ENCODE measurements around the gene CLP1. TPM values are rescaled to one million over a fixed set of nuclear protein-coding genes. Genes with fewer than 3 reads are reported as not detected.

The CLP1 gene
- total RNA-seq, 2 donors from 2014 or later, result 15.0 TPM

DNA sequence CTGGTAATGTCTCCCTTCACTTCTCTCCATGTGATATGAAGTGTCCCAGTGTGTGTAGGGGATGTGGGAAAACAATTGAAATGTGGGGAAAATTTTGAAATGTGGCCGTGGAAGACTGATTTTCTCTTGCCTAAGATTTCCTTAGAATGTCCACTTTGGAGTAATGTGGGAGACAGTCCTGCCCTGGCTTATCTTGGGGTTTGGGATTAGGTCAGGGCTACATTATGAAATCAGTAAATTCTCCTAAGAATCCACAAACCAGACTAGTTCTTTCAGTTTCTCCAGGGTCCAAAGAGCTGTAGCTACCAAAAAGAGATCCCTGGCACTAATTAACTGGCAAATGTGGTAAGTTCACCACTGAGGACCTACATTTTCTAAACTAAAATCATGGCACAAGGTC is 30.7 kb upstream of the CLP1 start:
- Histone ChIP-seq H3K27ac (no peak overlapping the region), H3K27me3 (replicated peaks; ENCODE audit: insufficient read depth) (no peaks in the 10 kb centered on the region), H3K4me1 (ENCODE audit: control insufficient read depth in 1 of 2, low read depth in 2 of 2) (no peaks in the 10 kb centered on the region), H3K36me3 (no peaks in the 10 kb centered on the region), H3K4me3 (no peak overlapping the region), H3K9me3 (no peaks in the 10 kb centered on the region)
- DNase-seq (ENCODE audit: low spot score) (no peak), ATAC-seq (ENCODE audit: insufficient number of reproducible peaks, low FRiP score, low read depth) (no peak)
- TF ChIP-seq, protein P1, sequence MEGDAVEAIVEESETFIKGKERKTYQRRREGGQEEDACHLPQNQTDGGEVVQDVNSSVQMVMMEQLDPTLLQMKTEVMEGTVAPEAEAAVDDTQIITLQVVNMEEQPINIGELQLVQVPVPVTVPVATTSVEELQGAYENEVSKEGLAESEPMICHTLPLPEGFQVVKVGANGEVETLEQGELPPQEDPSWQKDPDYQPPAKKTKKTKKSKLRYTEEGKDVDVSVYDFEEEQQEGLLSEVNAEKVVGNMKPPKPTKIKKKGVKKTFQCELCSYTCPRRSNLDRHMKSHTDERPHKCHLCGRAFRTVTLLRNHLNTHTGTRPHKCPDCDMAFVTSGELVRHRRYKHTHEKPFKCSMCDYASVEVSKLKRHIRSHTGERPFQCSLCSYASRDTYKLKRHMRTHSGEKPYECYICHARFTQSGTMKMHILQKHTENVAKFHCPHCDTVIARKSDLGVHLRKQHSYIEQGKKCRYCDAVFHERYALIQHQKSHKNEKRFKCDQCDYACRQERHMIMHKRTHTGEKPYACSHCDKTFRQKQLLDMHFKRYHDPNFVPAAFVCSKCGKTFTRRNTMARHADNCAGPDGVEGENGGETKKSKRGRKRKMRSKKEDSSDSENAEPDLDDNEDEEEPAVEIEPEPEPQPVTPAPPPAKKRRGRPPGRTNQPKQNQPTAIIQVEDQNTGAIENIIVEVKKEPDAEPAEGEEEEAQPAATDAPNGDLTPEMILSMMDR (IDR thresholded peaks at IDR 0.05), result no peak

DNA sequence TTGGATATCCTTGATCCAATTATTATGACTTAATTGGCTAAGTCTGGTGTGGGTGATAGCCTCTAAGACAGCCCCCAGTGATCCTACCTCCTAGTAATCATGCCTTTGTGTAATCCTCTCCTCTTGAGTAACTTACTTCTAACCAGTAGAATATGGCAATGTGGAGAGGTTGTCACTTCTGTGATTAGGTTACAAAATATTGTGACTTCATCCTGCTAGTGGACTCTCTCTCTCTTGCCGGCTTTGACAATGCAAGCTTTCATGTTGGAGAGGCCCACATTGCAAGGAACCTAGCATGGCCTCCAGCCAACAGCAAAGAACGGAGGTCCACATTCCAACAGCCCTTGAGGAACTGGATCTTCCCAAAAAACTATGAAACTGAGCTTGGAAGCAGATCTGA is 27.4 kb upstream of the CLP1 start:
- no peaks in the 10 kb centered on the region for H3K4me1 ChIP-seq (ENCODE audit: control insufficient read depth in 1 of 2, low read depth in 2 of 2)
- no peak overlapping the region for H3K27ac ChIP-seq
- no peaks in the 10 kb centered on the region for H3K9me3 ChIP-seq
- DNase-seq (ENCODE audit: low spot score), result no peak
- no peak for ATAC-seq (ENCODE audit: insufficient number of reproducible peaks, low FRiP score, low read depth)
- no peaks in the 10 kb centered on the region for H3K36me3 ChIP-seq
- H3K27me3 ChIP-seq (replicated peaks; ENCODE audit: insufficient read depth), result no peaks in the 10 kb centered on the region
- no peak overlapping the region for H3K4me3 ChIP-seq
- TF ChIP-seq, protein P1 (IDR thresholded peaks at IDR 0.05), result no peak

DNA sequence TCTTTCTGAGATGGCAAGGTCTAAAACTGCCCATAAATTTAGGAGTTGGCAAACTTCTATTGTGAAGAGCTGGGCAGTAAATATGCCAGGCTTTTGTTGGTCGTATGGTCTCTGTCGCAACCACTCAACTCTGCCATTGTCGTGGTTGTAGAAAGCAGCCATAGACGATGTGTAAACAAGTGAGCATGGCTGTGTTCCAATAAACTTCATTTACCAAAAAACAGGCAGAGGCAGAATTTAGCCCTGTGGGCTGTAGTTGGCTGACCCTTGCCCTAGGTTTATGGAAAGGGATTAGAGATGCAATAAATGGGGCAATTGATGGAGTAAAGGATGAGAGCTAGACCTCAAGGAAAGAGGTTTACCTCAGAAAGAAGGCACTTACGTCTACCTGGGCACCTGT is 25.4 kb upstream of the CLP1 start:
- DNase-seq (ENCODE audit: low spot score), result no peak
- Histone ChIP-seq H3K27ac (no peak overlapping the region), H3K36me3 (no peaks in the 10 kb centered on the region), H3K27me3 (replicated peaks; ENCODE audit: insufficient read depth) (no peaks in the 10 kb centered on the region), H3K9me3 (no peaks in the 10 kb centered on the region), H3K4me3 (no peak overlapping the region), H3K4me1 (ENCODE audit: control insufficient read depth in 1 of 2, low read depth in 2 of 2) (no peaks in the 10 kb centered on the region)
- ATAC-seq (ENCODE audit: insufficient number of reproducible peaks, low FRiP score, low read depth), result no peak
- TF ChIP-seq, protein P1 (IDR thresholded peaks at IDR 0.05), result no peak

DNA sequence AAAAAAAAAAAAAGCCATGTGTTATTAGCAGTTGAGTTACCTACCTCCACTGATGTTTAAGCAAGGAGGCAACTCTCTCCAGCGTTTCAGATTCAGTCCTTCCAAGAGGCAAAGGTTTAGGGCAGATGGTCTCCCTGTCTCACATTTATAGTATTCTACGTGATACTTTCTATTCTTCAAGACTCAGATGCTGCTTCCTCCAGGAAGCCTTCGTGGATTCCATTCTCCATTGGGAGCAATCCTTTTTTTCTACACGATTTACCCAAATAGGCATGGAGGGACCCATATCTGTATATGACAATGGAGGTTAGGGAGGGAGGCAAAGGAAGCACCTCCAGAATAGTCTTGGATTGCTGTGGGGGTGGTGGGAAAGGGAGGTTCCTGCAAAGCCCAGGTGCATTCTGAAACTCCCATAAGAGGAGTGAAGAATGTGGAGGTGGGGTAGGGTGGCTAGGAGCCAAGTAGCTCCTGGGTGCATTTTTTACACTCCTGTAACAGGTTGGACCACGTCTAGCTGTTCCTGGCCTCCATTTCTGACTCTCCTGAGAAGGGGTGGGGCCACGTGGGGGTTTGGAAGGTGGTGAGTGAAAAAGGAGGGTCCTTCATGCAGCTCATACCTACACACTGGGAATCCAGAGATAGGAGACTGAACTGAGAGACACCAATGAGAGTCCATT is 24.0 kb upstream of the CLP1 start:
- no peak overlapping the region for H3K27ac ChIP-seq
- H3K4me1 ChIP-seq (ENCODE audit: control insufficient read depth in 1 of 2, low read depth in 2 of 2), result peaks cover 0 to 7% of the 10 kb centered on the region in 2 donors
- no peak for ATAC-seq (ENCODE audit: insufficient number of reproducible peaks, low FRiP score, low read depth)

DNA sequence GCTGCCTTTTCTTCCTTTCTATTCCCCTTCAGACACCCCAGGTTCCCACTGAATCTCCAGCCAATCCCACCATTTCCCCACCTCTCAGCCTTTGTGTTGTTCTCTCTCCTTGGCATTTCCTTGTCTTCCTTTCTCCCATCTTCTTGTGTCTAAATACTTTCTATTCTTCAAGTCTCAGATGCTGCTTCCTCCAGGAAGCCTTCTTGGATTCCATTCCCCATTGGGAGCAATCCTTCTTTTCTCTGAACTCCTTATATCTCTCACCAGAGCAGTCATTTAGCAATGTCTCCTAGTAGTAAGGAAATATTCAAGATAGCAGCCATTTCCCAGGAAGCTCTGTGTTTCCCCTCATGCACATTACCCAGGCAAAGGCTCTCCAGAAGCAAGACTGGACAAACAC is 23.3 kb upstream of the CLP1 start:
- no peak for ATAC-seq (ENCODE audit: insufficient number of reproducible peaks, low FRiP score, low read depth)

More for the DNA sequence above, 24.0 kb upstream of the CLP1 start:
- no peak for DNase-seq (ENCODE audit: low spot score)
- no peaks in the 10 kb centered on the region for H3K27me3 ChIP-seq (replicated peaks; ENCODE audit: insufficient read depth)
- no peaks in the 10 kb centered on the region for H3K36me3 ChIP-seq
- TF ChIP-seq, protein P1 (IDR thresholded peaks at IDR 0.05), result no peak
- no peaks in the 10 kb centered on the region for H3K9me3 ChIP-seq
- no peak overlapping the region for H3K4me3 ChIP-seq

More for the DNA sequence above, 23.3 kb upstream of the CLP1 start:
- no peak for DNase-seq (ENCODE audit: low spot score)
- Histone ChIP-seq H3K4me1 (ENCODE audit: control insufficient read depth in 1 of 2, low read depth in 2 of 2) (peaks cover 6 to 12% of the 10 kb centered on the region in 2 donors), H3K9me3 (no peaks in the 10 kb centered on the region), H3K27me3 (replicated peaks; ENCODE audit: insufficient read depth) (no peaks in the 10 kb centered on the region), H3K4me3 (no peak overlapping the region), H3K27ac (no peak overlapping the region), H3K36me3 (no peaks in the 10 kb centered on the region)
- TF ChIP-seq, protein P1 (IDR thresholded peaks at IDR 0.05), result no peak

Data from thoracic aorta (tissue), 2 donors.